GM23338 (cell line): Measurements from ENCODE around the gene TEPSIN. TPM values are rescaled to one million over a fixed set of nuclear protein-coding genes. Genes with fewer than 3 reads are reported as not detected.

ENCODE experiments used
- ATAC-seq: fragments of 200-7000 bp; cut with Tn5 transposase; 3 replicates; pipeline ENCODE4 v1.9.1; 2020
- DNase-seq: peaks from one replicate; pipeline ENCODE4 v3.0.0-alpha.2; 2015; ENCODE audit warnings: low spot score
- H2AFZ ChIP-seq: fragments of 200-600 bp; sonication (generic); 2 replicates; pipeline ENCODE4 v1.8.0; 2016; ENCODE audit warnings: antibody characterized with exemption, mild to moderate bottlenecking, moderate library complexity
- H3F3A ChIP-seq: fragments of 200-600 bp; sonication (generic); replicated peaks from 2 replicates; pipeline ENCODE4 v1.8.0; 2017; ENCODE audit warnings: antibody characterized with exemption, mixed run types, low read depth
- H3K27ac ChIP-seq: fragments of 200-600 bp; sonication (generic); 2 replicates; pipeline ENCODE4 v1.6.1; 2016; ENCODE audit warnings: low read depth
- H3K27me3 ChIP-seq: fragments of 200-600 bp; sonication (generic); 2 replicates; pipeline ENCODE4 v1.8.0; 2016; ENCODE audit warnings: mild to moderate bottlenecking, mixed run types, moderate library complexity; ENCODE audit not compliant: insufficient read depth
- H3K36me3 ChIP-seq: fragments of 200-600 bp; sonication (generic); 2 replicates; pipeline ENCODE4 v1.8.0; 2016; ENCODE audit warnings: mild to moderate bottlenecking; ENCODE audit not compliant: insufficient read depth
- H3K4me1 ChIP-seq: fragments of 200-600 bp; sonication (generic); 2 replicates; pipeline ENCODE4 v1.8.0; 2016; ENCODE audit warnings: mild to moderate bottlenecking, moderate library complexity; ENCODE audit not compliant: insufficient read depth
- H3K4me2 ChIP-seq: fragments of 200-600 bp; sonication (generic); 2 replicates; pipeline ENCODE4 v1.7.1; 2017; ENCODE audit warnings: mixed run types
- H3K4me3 ChIP-seq: fragments of 200-600 bp; sonication (generic); 2 replicates; pipeline ENCODE4 v1.6.1; 2016; ENCODE audit warnings: mixed run types
- H3K79me2 ChIP-seq: fragments of 200-600 bp; sonication (generic); replicated peaks from 2 replicates; pipeline ENCODE4 v1.8.0; 2017; ENCODE audit warnings: mild to moderate bottlenecking; ENCODE audit not compliant: insufficient read depth
- H3K9me2 ChIP-seq: fragments of 200-600 bp; sonication (generic); 2 replicates; pipeline ENCODE4 v1.8.0; 2017; ENCODE audit not compliant: insufficient read depth
- H4K20me1 ChIP-seq: fragments of 200-600 bp; sonication (generic); replicated peaks from 2 replicates; pipeline ENCODE4 v1.8.0; 2017; ENCODE audit warnings: mild to moderate bottlenecking; ENCODE audit not compliant: insufficient read depth
- H3K27ac Mint-ChIP-seq: 2 replicates; pipeline ENCODE4 v1.8.0; 2020; ENCODE audit warnings: inconsistent platforms, mild to moderate bottlenecking, moderate library complexity, mixed read lengths
- H3K27me3 Mint-ChIP-seq: 3 replicates; pipeline ENCODE4 v1.8.0; 2022; ENCODE audit warnings: low read depth, mild to moderate bottlenecking, moderate library complexity, mixed read lengths, inconsistent platforms; ENCODE audit not compliant: insufficient read depth, poor library complexity
- H3K36me3 Mint-ChIP-seq: 3 replicates; pipeline ENCODE4 v1.8.0; 2021; ENCODE audit warnings: low read depth, mild to moderate bottlenecking, inconsistent platforms, moderate library complexity, mixed read lengths
- H3K4me1 Mint-ChIP-seq: 3 replicates; pipeline ENCODE4 v1.8.0; 2020; ENCODE audit warnings: mild to moderate bottlenecking, inconsistent platforms, mixed read lengths
- H3K4me3 Mint-ChIP-seq: 3 replicates; pipeline ENCODE4 v1.8.0; 2021; ENCODE audit warnings: moderate library complexity, mild to moderate bottlenecking, inconsistent platforms, mixed read lengths
- H3K9me3 Mint-ChIP-seq: 3 replicates; pipeline ENCODE4 v1.8.0; 2020; ENCODE audit warnings: moderate library complexity, mild to moderate bottlenecking, inconsistent platforms, mixed read lengths
- EZH2phosphoT487 ChIP-seq: fragments of 200-600 bp; sonication (generic); IDR thresholded peaks from one replicate; pipeline ENCODE4 v1.8.1; 2018; ENCODE audit warnings: antibody characterized with exemption; ENCODE audit not compliant: unreplicated experiment
- ZNF114 ChIP-seq: fragments of 250-450 bp; sonication (Bioruptor Pico); IDR thresholded peaks from 2 replicates; pipeline ENCODE4 v1.5.0; 2020; ENCODE audit warnings: mild to moderate bottlenecking, moderate library complexity
- polyA plus RNA-seq: library from polyadenylated mRNA; unstranded; fragments of >200 nt; fragmentation: Nextera tagmentation; extraction: Ambion mirVana; gene quantifications from 2 replicates; pipeline ENCODE4 v1.2.1, GENCODE V29; 2016
- total RNA-seq: library from RNA; depleted of rRNA; stranded (reverse); fragments of >200 nt; shearing (Covaris generic); gene quantifications from 2 replicates; pipeline ENCODE4 v1.2.3, GENCODE V29; 2014
- TF ChIP-seq, protein P1 (sequence below), 2 experiments: fragments of 200-600 bp in 1 of 2; sonication (generic) in 1 of 2; conservative IDR thresholded peaks; 2 replicates each; pipeline versions ENCODE4 v1.5.1 to v1.6.1; 2016 to 2017; ENCODE audit warnings: antibody characterized with exemption in 2 of 2, low read depth in 2 of 2, mild to moderate bottlenecking in 2 of 2, moderate library complexity in 1 of 2
- TF ChIP-seq, protein P2 (sequence below): IDR thresholded peaks from one replicate; pipeline ENCODE4 v1.6.1; 2018; ENCODE audit warnings: antibody characterized with exemption; ENCODE audit not compliant: unreplicated experiment
- TF ChIP-seq, protein P3 (sequence below): fragments of 250-450 bp; sonication (Bioruptor Pico); IDR thresholded peaks from 2 replicates; pipeline ENCODE4 v1.5.0; 2020; ENCODE audit warnings: mild to moderate bottlenecking, moderate library complexity

TEPSIN gene
- total and polyA plus RNA-seq, 2 experiments from 2014 or later = 4.4 to 25.3 TPM

DNA sequence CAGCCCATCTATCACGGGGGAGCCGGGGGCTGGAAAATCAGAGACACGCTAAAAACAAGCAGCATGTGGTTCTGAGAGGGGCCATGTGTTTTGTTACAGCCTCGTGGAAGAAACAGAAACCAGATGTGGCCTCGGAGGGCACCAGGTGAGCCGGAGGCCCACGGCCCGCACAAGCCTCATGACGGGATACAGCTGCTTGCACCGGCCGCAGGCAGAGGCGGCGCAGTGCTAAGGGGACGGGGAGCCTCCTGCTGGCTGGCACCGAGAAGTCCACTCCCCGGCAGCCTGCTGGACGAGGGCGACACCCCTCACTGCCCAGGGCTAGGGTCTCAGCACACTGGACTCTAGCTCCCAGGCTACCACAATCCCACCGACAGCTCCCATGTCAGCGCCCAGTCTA lies 19.4 kb upstream of the TEPSIN start:
- Mint-ChIP-seq H3K27ac (no peak overlapping the region), H3K9me3 (no peaks in the 10 kb centered on the region), H3K4me3 (no peak overlapping the region), H3K27me3 (peaks cover 11% of the 10 kb centered on the region), H3K4me1 (peaks cover 8% of the 10 kb centered on the region), H3K36me3 (no peaks in the 10 kb centered on the region; the same call in 2 of the 3 replicates)
- Histone ChIP-seq H3K4me2 (no peak overlapping the region), H2AFZ (no peak overlapping the region), H3K27me3 (no peaks in the 10 kb centered on the region), H3K36me3 (no peaks in the 10 kb centered on the region), H4K20me1 (no peaks in the 10 kb centered on the region; the same call in 1 of the 2 replicates), H3K9me2 (peaks cover 5% of the 10 kb centered on the region), H3K4me1 (peaks cover 3% of the 10 kb centered on the region; the same call in 1 of the 2 replicates), H3K27ac (no peak overlapping the region), H3F3A (peaks cover 2% of the 10 kb centered on the region; the same call in 1 of the 2 replicates), H3K79me2 (no peaks in the 10 kb centered on the region), H3K4me3 (no peak overlapping the region)
- TF ChIP-seq, protein P1, sequence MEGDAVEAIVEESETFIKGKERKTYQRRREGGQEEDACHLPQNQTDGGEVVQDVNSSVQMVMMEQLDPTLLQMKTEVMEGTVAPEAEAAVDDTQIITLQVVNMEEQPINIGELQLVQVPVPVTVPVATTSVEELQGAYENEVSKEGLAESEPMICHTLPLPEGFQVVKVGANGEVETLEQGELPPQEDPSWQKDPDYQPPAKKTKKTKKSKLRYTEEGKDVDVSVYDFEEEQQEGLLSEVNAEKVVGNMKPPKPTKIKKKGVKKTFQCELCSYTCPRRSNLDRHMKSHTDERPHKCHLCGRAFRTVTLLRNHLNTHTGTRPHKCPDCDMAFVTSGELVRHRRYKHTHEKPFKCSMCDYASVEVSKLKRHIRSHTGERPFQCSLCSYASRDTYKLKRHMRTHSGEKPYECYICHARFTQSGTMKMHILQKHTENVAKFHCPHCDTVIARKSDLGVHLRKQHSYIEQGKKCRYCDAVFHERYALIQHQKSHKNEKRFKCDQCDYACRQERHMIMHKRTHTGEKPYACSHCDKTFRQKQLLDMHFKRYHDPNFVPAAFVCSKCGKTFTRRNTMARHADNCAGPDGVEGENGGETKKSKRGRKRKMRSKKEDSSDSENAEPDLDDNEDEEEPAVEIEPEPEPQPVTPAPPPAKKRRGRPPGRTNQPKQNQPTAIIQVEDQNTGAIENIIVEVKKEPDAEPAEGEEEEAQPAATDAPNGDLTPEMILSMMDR (conservative IDR thresholded peaks at IDR 0.05; ENCODE audit: low read depth in 2 of 2) = peak; percentile 16 to 52; a peak in 2 of 4 replicates
- TF ChIP-seq, protein P2, sequence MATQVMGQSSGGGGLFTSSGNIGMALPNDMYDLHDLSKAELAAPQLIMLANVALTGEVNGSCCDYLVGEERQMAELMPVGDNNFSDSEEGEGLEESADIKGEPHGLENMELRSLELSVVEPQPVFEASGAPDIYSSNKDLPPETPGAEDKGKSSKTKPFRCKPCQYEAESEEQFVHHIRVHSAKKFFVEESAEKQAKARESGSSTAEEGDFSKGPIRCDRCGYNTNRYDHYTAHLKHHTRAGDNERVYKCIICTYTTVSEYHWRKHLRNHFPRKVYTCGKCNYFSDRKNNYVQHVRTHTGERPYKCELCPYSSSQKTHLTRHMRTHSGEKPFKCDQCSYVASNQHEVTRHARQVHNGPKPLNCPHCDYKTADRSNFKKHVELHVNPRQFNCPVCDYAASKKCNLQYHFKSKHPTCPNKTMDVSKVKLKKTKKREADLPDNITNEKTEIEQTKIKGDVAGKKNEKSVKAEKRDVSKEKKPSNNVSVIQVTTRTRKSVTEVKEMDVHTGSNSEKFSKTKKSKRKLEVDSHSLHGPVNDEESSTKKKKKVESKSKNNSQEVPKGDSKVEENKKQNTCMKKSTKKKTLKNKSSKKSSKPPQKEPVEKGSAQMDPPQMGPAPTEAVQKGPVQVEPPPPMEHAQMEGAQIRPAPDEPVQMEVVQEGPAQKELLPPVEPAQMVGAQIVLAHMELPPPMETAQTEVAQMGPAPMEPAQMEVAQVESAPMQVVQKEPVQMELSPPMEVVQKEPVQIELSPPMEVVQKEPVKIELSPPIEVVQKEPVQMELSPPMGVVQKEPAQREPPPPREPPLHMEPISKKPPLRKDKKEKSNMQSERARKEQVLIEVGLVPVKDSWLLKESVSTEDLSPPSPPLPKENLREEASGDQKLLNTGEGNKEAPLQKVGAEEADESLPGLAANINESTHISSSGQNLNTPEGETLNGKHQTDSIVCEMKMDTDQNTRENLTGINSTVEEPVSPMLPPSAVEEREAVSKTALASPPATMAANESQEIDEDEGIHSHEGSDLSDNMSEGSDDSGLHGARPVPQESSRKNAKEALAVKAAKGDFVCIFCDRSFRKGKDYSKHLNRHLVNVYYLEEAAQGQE = no peak
- peak; percentile 64 for DNase-seq
- peak; percentile 43 for ATAC-seq

DNA sequence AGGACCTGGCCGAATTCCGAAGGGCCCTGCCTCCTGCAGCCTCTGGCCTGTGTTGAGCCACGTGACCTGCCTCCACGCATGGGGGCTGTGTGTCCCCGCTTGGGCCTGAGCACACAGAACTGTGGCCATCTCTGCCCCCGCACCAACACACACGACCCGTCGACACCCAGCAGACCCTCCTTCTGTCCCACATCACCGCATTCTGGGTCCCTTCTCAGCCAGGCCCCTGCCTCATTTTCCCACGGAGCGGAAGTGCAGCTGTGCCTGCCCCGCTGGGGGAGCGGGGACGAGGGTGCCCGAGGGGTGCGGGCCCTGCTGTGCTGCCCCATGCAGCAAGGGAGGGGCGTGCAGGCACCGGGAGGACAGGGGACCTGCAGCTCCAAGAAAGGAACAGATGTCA lies 18.7 kb upstream of the TEPSIN start:
- H3K79me2 ChIP-seq = no peaks in the 10 kb centered on the region
- TF ChIP-seq ZNF114 (CRISPR knock-in tag) (no peak), EZH2phosphoT487 (no peak)
- TF ChIP-seq, protein P1 (conservative IDR thresholded peaks at IDR 0.05; ENCODE audit: low read depth in 2 of 2) = no peak
- TF ChIP-seq, protein P3, sequence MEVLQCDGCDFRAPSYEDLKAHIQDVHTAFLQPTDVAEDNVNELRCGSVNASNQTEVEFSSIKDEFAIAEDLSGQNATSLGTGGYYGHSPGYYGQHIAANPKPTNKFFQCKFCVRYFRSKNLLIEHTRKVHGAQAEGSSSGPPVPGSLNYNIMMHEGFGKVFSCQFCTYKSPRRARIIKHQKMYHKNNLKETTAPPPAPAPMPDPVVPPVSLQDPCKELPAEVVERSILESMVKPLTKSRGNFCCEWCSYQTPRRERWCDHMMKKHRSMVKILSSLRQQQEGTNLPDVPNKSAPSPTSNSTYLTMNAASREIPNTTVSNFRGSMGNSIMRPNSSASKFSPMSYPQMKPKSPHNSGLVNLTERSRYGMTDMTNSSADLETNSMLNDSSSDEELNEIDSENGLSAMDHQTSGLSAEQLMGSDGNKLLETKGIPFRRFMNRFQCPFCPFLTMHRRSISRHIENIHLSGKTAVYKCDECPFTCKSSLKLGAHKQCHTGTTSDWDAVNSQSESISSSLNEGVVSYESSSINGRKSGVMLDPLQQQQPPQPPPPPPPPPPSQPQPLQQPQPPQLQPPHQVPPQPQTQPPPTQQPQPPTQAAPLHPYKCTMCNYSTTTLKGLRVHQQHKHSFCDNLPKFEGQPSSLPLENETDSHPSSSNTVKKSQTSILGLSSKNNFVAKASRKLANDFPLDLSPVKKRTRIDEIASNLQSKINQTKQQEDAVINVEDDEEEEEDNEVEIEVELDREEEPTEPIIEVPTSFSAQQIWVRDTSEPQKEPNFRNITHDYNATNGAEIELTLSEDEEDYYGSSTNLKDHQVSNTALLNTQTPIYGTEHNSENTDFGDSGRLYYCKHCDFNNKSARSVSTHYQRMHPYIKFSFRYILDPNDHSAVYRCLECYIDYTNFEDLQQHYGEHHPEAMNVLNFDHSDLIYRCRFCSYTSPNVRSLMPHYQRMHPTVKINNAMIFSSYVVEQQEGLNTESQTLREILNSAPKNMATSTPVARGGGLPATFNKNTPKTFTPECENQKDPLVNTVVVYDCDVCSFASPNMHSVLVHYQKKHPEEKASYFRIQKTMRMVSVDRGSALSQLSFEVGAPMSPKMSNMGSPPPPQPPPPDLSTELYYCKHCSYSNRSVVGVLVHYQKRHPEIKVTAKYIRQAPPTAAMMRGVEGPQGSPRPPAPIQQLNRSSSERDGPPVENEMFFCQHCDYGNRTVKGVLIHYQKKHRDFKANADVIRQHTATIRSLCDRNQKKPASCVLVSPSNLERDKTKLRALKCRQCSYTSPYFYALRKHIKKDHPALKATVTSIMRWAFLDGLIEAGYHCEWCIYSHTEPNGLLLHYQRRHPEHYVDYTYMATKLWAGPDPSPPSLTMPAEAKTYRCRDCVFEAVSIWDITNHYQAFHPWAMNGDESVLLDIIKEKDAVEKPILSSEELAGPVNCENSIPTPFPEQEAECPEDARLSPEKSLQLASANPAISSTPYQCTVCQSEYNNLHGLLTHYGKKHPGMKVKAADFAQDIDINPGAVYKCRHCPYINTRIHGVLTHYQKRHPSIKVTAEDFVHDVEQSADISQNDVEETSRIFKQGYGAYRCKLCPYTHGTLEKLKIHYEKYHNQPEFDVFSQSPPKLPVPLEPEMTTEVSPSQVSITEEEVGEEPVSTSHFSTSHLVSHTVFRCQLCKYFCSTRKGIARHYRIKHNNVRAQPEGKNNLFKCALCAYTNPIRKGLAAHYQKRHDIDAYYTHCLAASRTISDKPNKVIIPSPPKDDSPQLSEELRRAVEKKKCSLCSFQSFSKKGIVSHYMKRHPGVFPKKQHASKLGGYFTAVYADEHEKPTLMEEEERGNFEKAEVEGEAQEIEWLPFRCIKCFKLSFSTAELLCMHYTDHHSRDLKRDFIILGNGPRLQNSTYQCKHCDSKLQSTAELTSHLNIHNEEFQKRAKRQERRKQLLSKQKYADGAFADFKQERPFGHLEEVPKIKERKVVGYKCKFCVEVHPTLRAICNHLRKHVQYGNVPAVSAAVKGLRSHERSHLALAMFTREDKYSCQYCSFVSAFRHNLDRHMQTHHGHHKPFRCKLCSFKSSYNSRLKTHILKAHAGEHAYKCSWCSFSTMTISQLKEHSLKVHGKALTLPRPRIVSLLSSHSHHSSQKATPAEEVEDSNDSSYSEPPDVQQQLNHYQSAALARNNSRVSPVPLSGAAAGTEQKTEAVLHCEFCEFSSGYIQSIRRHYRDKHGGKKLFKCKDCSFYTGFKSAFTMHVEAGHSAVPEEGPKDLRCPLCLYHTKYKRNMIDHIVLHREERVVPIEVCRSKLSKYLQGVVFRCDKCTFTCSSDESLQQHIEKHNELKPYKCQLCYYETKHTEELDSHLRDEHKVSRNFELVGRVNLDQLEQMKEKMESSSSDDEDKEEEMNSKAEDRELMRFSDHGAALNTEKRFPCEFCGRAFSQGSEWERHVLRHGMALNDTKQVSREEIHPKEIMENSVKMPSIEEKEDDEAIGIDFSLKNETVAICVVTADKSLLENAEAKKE (CRISPR knock-in tag) = no peak

More for the DNA sequence above, 18.7 kb upstream of the TEPSIN start:
- H3K9me2 ChIP-seq = peaks cover 5% of the 10 kb centered on the region
- H4K20me1 ChIP-seq = no peaks in the 10 kb centered on the region; the same call in 1 of the 2 replicates
- ATAC-seq = no peak
- no peaks in the 10 kb centered on the region for H3K36me3 ChIP-seq
- no peaks in the 10 kb centered on the region; the same call in 2 of the 3 replicates for H3K36me3 Mint-ChIP-seq
- H3K9me3 Mint-ChIP-seq = no peaks in the 10 kb centered on the region
- peaks cover 2% of the 10 kb centered on the region; the same call in 1 of the 2 replicates for H3F3A ChIP-seq
- no peak overlapping the region for H2AFZ ChIP-seq
- H3K27me3 ChIP-seq = no peaks in the 10 kb centered on the region
- peaks cover 18% of the 10 kb centered on the region for H3K27me3 Mint-ChIP-seq
- peaks cover 13% of the 10 kb centered on the region for H3K4me1 Mint-ChIP-seq
- no peak overlapping the region for H3K4me3 Mint-ChIP-seq
- H3K4me2 ChIP-seq = no peak overlapping the region
- no peak for DNase-seq
- H3K4me1 ChIP-seq = peaks cover 3% of the 10 kb centered on the region; the same call in 1 of the 2 replicates
- no peak overlapping the region for H3K27ac Mint-ChIP-seq
- H3K4me3 ChIP-seq = no peak overlapping the region
- no peak overlapping the region for H3K27ac ChIP-seq
